Adrenal gland (tissue), 5 donors: ENCODE measurements around the gene KIF5C.

Source experiments
- CTCF ChIP-seq, 6 experiments: fragments of 450-650 bp in 4 of 6; fragments of 200-600 bp in 2 of 6; sonication (generic) in 1 of 6; IDR thresholded peaks; 1 replicate in 5 of 6; 2 replicates in 1 of 6; pipeline versions ENCODE4 v1.5.1 to v1.8.0; 2016 to 2021; ENCODE audit warnings: antibody characterized with exemption in 6 of 6, mild to moderate bottlenecking in 2 of 6, moderate library complexity in 1 of 6
- POLR2A ChIP-seq, 2 donors: fragments of 450-650 bp; IDR thresholded peaks; one replicate each; pipeline ENCODE4 v1.6.1; 2017; ENCODE audit warnings: antibody characterized with exemption in 2 of 2, mild to moderate bottlenecking in 2 of 2, moderate library complexity in 1 of 2
- donor health status: DM: no; HTN: no; CAD: no.

- TF ChIP-seq CTCF (IDR thresholded peaks at IDR 0.05) (no peak), POLR2A (IDR thresholded peaks at IDR 0.05) (no peak)
These were observed 38.5 kb downstream of the KIF5C start for GRCh38 chr2:148913492-148913891.
